DOHH2 (cell line): ENCODE results near the gene MYH15.

Experiments used
- CTCF ChIP-seq: fragments of 200-600 bp; sonication (generic); IDR thresholded peaks from one replicate; pipeline ENCODE4 v1.5.1; 2014; ENCODE audit warnings: antibody characterized with exemption, mild to moderate bottlenecking, low read depth, low read length; ENCODE audit not compliant: poor library complexity, severe bottlenecking
- EZH2phosphoT487 ChIP-seq: fragments of 200-600 bp; sonication (generic); IDR thresholded peaks from 2 replicates; pipeline ENCODE4 v1.6.1; 2017; ENCODE audit warnings: borderline replicate concordance, mild to moderate bottlenecking, antibody characterized with exemption, low read length, moderate library complexity, mixed read lengths

GRCh38 chr3:108448593-108448992, 61.8 kb downstream of the MYH15 start:
- TF ChIP-seq CTCF (no peak), EZH2phosphoT487 (no peak)
